BLaER1 (cell line): Measurements from ENCODE around the gene RPS23.

ENCODE experiments used
- H3K27ac ChIP-seq: shearing (Covaris generic); formaldehyde crosslinking; 2 replicates; pipeline ENCODE4 v1.8.1; 2022
- H3K27me3 ChIP-seq: shearing (Covaris generic); formaldehyde crosslinking; 2 replicates; pipeline ENCODE4 v1.8.1; 2022
- H3K36me3 ChIP-seq: shearing (Covaris generic); formaldehyde crosslinking; 2 replicates; pipeline ENCODE4 v1.8.1; 2022
- H3K4me1 ChIP-seq: shearing (Covaris generic); formaldehyde crosslinking; 2 replicates; pipeline ENCODE4 v1.8.1; 2022
- H3K4me2 ChIP-seq: shearing (Covaris generic); formaldehyde crosslinking; 2 replicates; pipeline ENCODE4 v1.8.1; 2022
- H3K4me3 ChIP-seq: shearing (Covaris generic); formaldehyde crosslinking; 2 replicates; pipeline ENCODE4 v1.8.1; 2022
- H3K9ac ChIP-seq: shearing (Covaris generic); formaldehyde crosslinking; 2 replicates; pipeline ENCODE4 v1.8.1; 2022
- H3K9me3 ChIP-seq: shearing (Covaris generic); formaldehyde crosslinking; 2 replicates; pipeline ENCODE4 v1.8.1; 2022
- H4K20me1 ChIP-seq: shearing (Covaris generic); formaldehyde crosslinking; 2 replicates; pipeline ENCODE4 v1.8.1; 2022
- Cebpa-rat ChIP-seq: shearing (Covaris generic); IDR thresholded peaks from 2 replicates; pipeline ENCODE4 v1.8.1; 2022

The RPS23 gene

GRCh38 chr5:82312373-82312856 is 34.3 kb upstream of the RPS23 start:
- H3K27me3 ChIP-seq: no peaks in the 10 kb centered on the region
- no peaks in the 10 kb centered on the region for H4K20me1 ChIP-seq
- no peak overlapping the region for H3K27ac ChIP-seq
- H3K9ac ChIP-seq: no peak overlapping the region
- H3K4me1 ChIP-seq: peaks cover 12% of the 10 kb centered on the region; the same call in 1 of the 2 replicates
- H3K4me2 ChIP-seq: no peak overlapping the region
- no peaks in the 10 kb centered on the region for H3K36me3 ChIP-seq
- no peak overlapping the region for H3K4me3 ChIP-seq
- TF ChIP-seq Cebpa-rat: no peak
- peaks cover 5% of the 10 kb centered on the region; the same call in 1 of the 2 replicates for H3K9me3 ChIP-seq

- Histone ChIP-seq H3K4me2 (no peak overlapping the region), H3K27me3 (no peaks in the 10 kb centered on the region), H3K4me3 (no peak overlapping the region), H3K36me3 (no peaks in the 10 kb centered on the region), H3K27ac (no peak overlapping the region), H3K9ac (no peak overlapping the region), H3K9me3 (peaks cover 5% of the 10 kb centered on the region; the same call in 1 of the 2 replicates), H3K4me1 (no peaks in the 10 kb centered on the region), H4K20me1 (no peaks in the 10 kb centered on the region)
- TF ChIP-seq Cebpa-rat: no peak
Measured at GRCh38 chr5:82309091-82309531, 31.0 kb upstream of the RPS23 start.

- H3K4me1 ChIP-seq: no peaks in the 10 kb centered on the region
- H3K9ac ChIP-seq: no peak overlapping the region
- H3K4me3 ChIP-seq: no peak overlapping the region
- peaks cover 5% of the 10 kb centered on the region; the same call in 1 of the 2 replicates for H3K9me3 ChIP-seq
- no peak for TF ChIP-seq Cebpa-rat
- no peaks in the 10 kb centered on the region for H3K36me3 ChIP-seq
- H3K27me3 ChIP-seq: no peaks in the 10 kb centered on the region
- H3K27ac ChIP-seq: no peak overlapping the region
- no peaks in the 10 kb centered on the region for H4K20me1 ChIP-seq
- no peak overlapping the region for H3K4me2 ChIP-seq
Measured at GRCh38 chr5:82308416-82308815, 30.3 kb upstream of the RPS23 start.

- H4K20me1 ChIP-seq: no peaks in the 10 kb centered on the region
- no peaks in the 10 kb centered on the region for H3K27me3 ChIP-seq
- H3K4me1 ChIP-seq: no peaks in the 10 kb centered on the region
- peaks cover 5% of the 10 kb centered on the region; the same call in 1 of the 2 replicates for H3K9me3 ChIP-seq
- H3K4me3 ChIP-seq: no peak overlapping the region
- H3K36me3 ChIP-seq: no peaks in the 10 kb centered on the region
- H3K4me2 ChIP-seq: no peak overlapping the region
- no peak for TF ChIP-seq Cebpa-rat
- no peak overlapping the region for H3K9ac ChIP-seq
- H3K27ac ChIP-seq: no peak overlapping the region
Measured at GRCh38 chr5:82307451-82307850, 29.3 kb upstream of the RPS23 start.

- H3K4me1 ChIP-seq: no peaks in the 10 kb centered on the region
- no peaks in the 10 kb centered on the region for H3K36me3 ChIP-seq
- no peak overlapping the region for H3K4me3 ChIP-seq
- H3K4me2 ChIP-seq: no peak overlapping the region
- TF ChIP-seq Cebpa-rat: no peak
- no peaks in the 10 kb centered on the region for H4K20me1 ChIP-seq
- peaks cover 5% of the 10 kb centered on the region; the same call in 1 of the 2 replicates for H3K9me3 ChIP-seq
- no peak overlapping the region for H3K9ac ChIP-seq
- H3K27me3 ChIP-seq: no peaks in the 10 kb centered on the region
- no peak overlapping the region for H3K27ac ChIP-seq
Measured at GRCh38 chr5:82306151-82306550, 28.0 kb upstream of the RPS23 start.

GRCh38 chr5:82301190-82301589 is 23.0 kb upstream of the RPS23 start:
- no peaks in the 10 kb centered on the region for H3K27me3 ChIP-seq

GRCh38 chr5:82298668-82299067 is 20.5 kb upstream of the RPS23 start:
- no peaks in the 10 kb centered on the region for H3K9me3 ChIP-seq
- no peaks in the 10 kb centered on the region for H3K27me3 ChIP-seq
- peaks cover 5% of the 10 kb centered on the region; the same call in 1 of the 2 replicates for H3K4me1 ChIP-seq
- H3K36me3 ChIP-seq: no peaks in the 10 kb centered on the region
- TF ChIP-seq Cebpa-rat: no peak
- no peak overlapping the region for H3K9ac ChIP-seq
- H3K4me2 ChIP-seq: no peak overlapping the region
- no peak overlapping the region for H3K27ac ChIP-seq
- no peaks in the 10 kb centered on the region for H4K20me1 ChIP-seq
- H3K4me3 ChIP-seq: no peak overlapping the region

More at GRCh38 chr5:82301190-82301589, 23.0 kb upstream of the RPS23 start:
- H3K9ac ChIP-seq: no peak overlapping the region
- H3K36me3 ChIP-seq: no peaks in the 10 kb centered on the region
- no peaks in the 10 kb centered on the region for H3K9me3 ChIP-seq
- no peaks in the 10 kb centered on the region for H4K20me1 ChIP-seq
- no peak for TF ChIP-seq Cebpa-rat
- H3K4me3 ChIP-seq: no peak overlapping the region
- H3K4me2 ChIP-seq: no peak overlapping the region
- H3K27ac ChIP-seq: no peak overlapping the region
- peaks cover 5% of the 10 kb centered on the region; the same call in 1 of the 2 replicates for H3K4me1 ChIP-seq

- Histone ChIP-seq H3K9me3 (no peaks in the 10 kb centered on the region), H3K4me1 (peaks cover 5% of the 10 kb centered on the region; the same call in 1 of the 2 replicates), H4K20me1 (no peaks in the 10 kb centered on the region), H3K9ac (no peak overlapping the region), H3K36me3 (no peaks in the 10 kb centered on the region), H3K4me3 (no peak overlapping the region), H3K4me2 (no peak overlapping the region), H3K27me3 (no peaks in the 10 kb centered on the region), H3K27ac (no peak overlapping the region)
- no peak for TF ChIP-seq Cebpa-rat
Measured at GRCh38 chr5:82297711-82298110, 19.6 kb upstream of the RPS23 start.

GRCh38 chr5:82296929-82297328 is 18.8 kb upstream of the RPS23 start:
- Histone ChIP-seq H3K36me3 (no peaks in the 10 kb centered on the region), H3K27me3 (no peaks in the 10 kb centered on the region), H3K4me1 (peaks cover 5% of the 10 kb centered on the region; the same call in 1 of the 2 replicates), H3K4me3 (no peak overlapping the region), H4K20me1 (no peaks in the 10 kb centered on the region), H3K27ac (no peak overlapping the region), H3K4me2 (no peak overlapping the region), H3K9ac (no peak overlapping the region), H3K9me3 (no peaks in the 10 kb centered on the region)
- no peak for TF ChIP-seq Cebpa-rat

- no peak overlapping the region for H3K4me3 ChIP-seq
- no peaks in the 10 kb centered on the region for H3K9me3 ChIP-seq
- H3K9ac ChIP-seq: no peak overlapping the region
- no peak overlapping the region for H3K4me2 ChIP-seq
- H3K27ac ChIP-seq: no peak overlapping the region
- no peaks in the 10 kb centered on the region for H3K27me3 ChIP-seq
- no peaks in the 10 kb centered on the region for H4K20me1 ChIP-seq
- TF ChIP-seq Cebpa-rat: no peak
- peaks cover 5% of the 10 kb centered on the region; the same call in 1 of the 2 replicates for H3K4me1 ChIP-seq
- H3K36me3 ChIP-seq: no peaks in the 10 kb centered on the region
Measured at GRCh38 chr5:82295959-82296531, 17.9 kb upstream of the RPS23 start.
